ENCODE results near the gene SPN.
"Not testable (repeated sequence)": the region's sequence is repeated elsewhere in the genome, so short reads cannot be mapped to it uniquely, and the experiment has no call there.

SPN gene

GRCh38 chr16:29663016-29663806 is at the start of gene SPN:
Gene SPN, plus strand, starts transcription at chr16:29663247. Its CDS starts 482 bp downstream, at chr16:29663729.
- peak; percentile 75 for DNase-seq (ENCODE audit: low spot score)

- peak; percentile 94 for DNase-seq (ENCODE audit: low spot score)
Measured at GRCh38 chr16:29613307-29614057, 49.6 kb upstream of the SPN start.

- DNase-seq (ENCODE audit: low spot score) = not testable (repeated sequence)
Measured at GRCh38 chr16:29614691-29615314, 48.2 kb upstream of the SPN start.

- not testable (repeated sequence) for DNase-seq (ENCODE audit: low spot score)
Measured at GRCh38 chr16:29616127-29616526, 46.9 kb upstream of the SPN start.

GRCh38 chr16:29620591-29620990 is 42.5 kb upstream of the SPN start:
- peak; percentile 68 for DNase-seq (ENCODE audit: low spot score)

GRCh38 chr16:29622738-29623137 is 40.3 kb upstream of the SPN start:
- DNase-seq (ENCODE audit: low spot score) = peak; percentile 59

- not testable (repeated sequence) for DNase-seq (ENCODE audit: low spot score)
Measured at GRCh38 chr16:29623253-29623652, 39.8 kb upstream of the SPN start.

GRCh38 chr16:29625114-29625513 is 37.9 kb upstream of the SPN start:
- not testable (repeated sequence) for DNase-seq (ENCODE audit: low spot score)

GRCh38 chr16:29626778-29627331 is 36.2 kb upstream of the SPN start:
- DNase-seq (ENCODE audit: low spot score) = not testable (repeated sequence)

- DNase-seq (ENCODE audit: low spot score) = not testable (repeated sequence)
Measured at GRCh38 chr16:29627661-29628075, 35.4 kb upstream of the SPN start.

GRCh38 chr16:29628707-29629106 is 34.3 kb upstream of the SPN start:
- DNase-seq (ENCODE audit: low spot score) = not testable (repeated sequence)

GRCh38 chr16:29629318-29629717 is 33.7 kb upstream of the SPN start:
- DNase-seq (ENCODE audit: low spot score) = not testable (repeated sequence)

GRCh38 chr16:29631658-29632057 is 31.4 kb upstream of the SPN start:
- not testable (repeated sequence) for DNase-seq (ENCODE audit: low spot score)

- DNase-seq (ENCODE audit: low spot score) = not testable (repeated sequence)
Measured at GRCh38 chr16:29635902-29636301, 27.1 kb upstream of the SPN start.

GRCh38 chr16:29636368-29636767 is 26.7 kb upstream of the SPN start:
- DNase-seq (ENCODE audit: low spot score) = not testable (repeated sequence)

- not testable (repeated sequence) for DNase-seq (ENCODE audit: low spot score)
Measured at GRCh38 chr16:29638751-29639150, 24.3 kb upstream of the SPN start.

- peak; percentile 45 for DNase-seq (ENCODE audit: low spot score)
Measured at GRCh38 chr16:29641561-29641960, 21.5 kb upstream of the SPN start.

GRCh38 chr16:29643596-29643995 is 19.5 kb upstream of the SPN start:
- no peak for DNase-seq (ENCODE audit: low spot score)

GRCh38 chr16:29644338-29644857 is 18.6 kb upstream of the SPN start:
- no peak for DNase-seq (ENCODE audit: low spot score)

GRCh38 chr16:29644973-29645693 is 17.9 kb upstream of the SPN start:
- DNase-seq (ENCODE audit: low spot score) = no peak

- DNase-seq (ENCODE audit: low spot score) = peak; percentile 44
Measured at GRCh38 chr16:29645694-29646187, 17.3 kb upstream of the SPN start.
